SW 1271 (cell line): ENCODE measurements around the gene ARHGEF28.

Source experiments
- DNase-seq, 2 experiments: peaks; one replicate each; lab custom pipeline; 2025; lab: John Stamatoyannopoulos, UW

The ARHGEF28 gene

GRCh38 chr5:73816656-73817420 lies 190.8 kb downstream of the ARHGEF28 start:
- no peak for DNase-seq

- DNase-seq, result no peak
These were observed 192.4 kb downstream of the ARHGEF28 start for GRCh38 chr5:73818357-73818756.

DNA sequence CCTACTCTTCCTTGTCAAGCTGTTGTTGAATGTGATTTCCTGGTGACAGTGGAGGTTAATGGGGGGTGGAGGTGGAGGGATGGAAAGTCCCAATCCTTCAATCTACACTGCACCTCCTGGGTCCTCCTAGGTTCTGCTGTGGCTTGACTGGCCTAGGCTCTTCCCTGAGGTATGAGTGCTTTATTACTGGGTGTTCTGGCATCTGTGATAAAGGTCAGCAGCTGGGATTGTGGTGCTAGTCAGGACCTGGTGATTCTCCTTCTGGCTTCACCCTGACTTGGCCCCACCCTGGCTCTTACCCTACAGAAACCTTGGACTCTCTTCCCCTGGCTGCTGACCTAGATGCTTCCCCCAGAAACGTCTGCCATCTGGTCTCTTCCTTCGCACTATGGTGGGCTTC lies 194.3 kb downstream of the ARHGEF28 start:
- DNase-seq, result no peak

- no peak for DNase-seq
These were observed 195.0 kb downstream of the ARHGEF28 start for GRCh38 chr5:73821003-73821402.

GRCh38 chr5:73822278-73822988 lies 196.4 kb downstream of the ARHGEF28 start:
- DNase-seq, result no peak

- peak in 1 of 2 experiments; percentile 54 for DNase-seq
These were observed 197.0 kb downstream of the ARHGEF28 start for GRCh38 chr5:73822989-73823339.

- peak in 1 of 2 experiments; percentile 54 for DNase-seq
These were observed 197.5 kb downstream of the ARHGEF28 start for GRCh38 chr5:73823508-73823925.

- no peak for DNase-seq
These were observed 199.2 kb downstream of the ARHGEF28 start for GRCh38 chr5:73825199-73825598.

GRCh38 chr5:73825736-73826135 lies 199.7 kb downstream of the ARHGEF28 start:
- no peak for DNase-seq

GRCh38 chr5:73826301-73827105 lies 200.5 kb downstream of the ARHGEF28 start:
- DNase-seq, result peak in 1 of 2 experiments; percentile 45

DNA sequence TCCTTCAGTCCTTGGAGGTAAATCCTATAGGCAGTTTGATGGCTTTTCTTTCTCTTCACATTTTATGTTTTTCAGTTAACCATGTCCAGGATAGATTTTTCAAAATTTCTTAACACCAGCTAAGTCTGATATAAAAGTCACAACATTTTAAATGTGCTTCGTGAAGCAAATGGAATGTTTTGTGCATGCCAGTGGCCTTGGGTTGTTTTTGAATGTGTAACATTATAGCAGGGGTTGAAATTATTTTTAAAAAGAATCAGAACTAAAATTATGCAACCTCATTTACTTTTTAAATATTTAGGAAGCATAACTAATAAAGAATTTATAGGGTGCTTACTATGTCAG lies 201.1 kb downstream of the ARHGEF28 start:
- DNase-seq, result no peak

DNA sequence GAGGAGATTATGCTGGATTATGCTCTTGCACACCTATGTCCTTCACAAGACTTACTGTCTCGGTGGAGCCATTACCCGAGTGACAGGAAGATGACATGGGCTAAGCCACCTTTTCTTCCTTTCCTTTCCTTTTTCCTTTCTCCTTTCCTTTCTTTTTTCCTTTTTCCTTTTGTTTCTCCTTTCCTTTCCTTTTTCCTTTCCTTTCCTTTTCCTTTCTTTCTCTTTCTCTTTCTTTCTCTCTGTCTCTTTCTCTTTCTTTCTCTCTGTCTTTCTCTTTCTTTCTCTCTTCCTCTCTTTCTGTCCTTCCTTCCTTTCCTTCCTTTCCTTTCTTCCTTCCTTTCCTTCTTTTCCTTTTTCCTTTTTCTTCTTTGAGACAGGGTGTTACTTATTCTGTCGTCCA lies 202.5 kb downstream of the ARHGEF28 start:
- no peak for DNase-seq

GRCh38 chr5:73830646-73831045 lies 204.7 kb downstream of the ARHGEF28 start:
- DNase-seq, result no peak

DNA sequence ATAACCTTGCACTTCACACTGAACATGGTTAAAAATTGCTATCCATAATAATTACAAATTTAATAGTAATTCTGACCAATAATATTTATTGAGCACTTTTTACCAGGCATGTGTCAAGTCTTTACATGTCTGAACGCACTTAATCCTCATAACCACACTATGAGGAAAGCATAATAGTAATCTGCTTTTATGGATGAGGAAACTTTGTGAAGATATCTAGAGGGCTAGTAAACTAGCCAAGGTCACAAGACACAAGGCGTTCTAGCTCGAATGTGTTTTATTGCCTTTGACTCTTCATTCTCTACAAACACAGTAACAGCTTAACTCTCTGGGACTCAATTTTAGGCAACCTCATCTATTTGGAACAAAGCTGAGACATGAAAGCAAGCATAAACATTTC lies 205.1 kb downstream of the ARHGEF28 start:
- no peak for DNase-seq

- DNase-seq, result no peak
These were observed 208.7 kb downstream of the ARHGEF28 start for GRCh38 chr5:73834693-73835092.

GRCh38 chr5:73835726-73836125 lies 209.7 kb downstream of the ARHGEF28 start:
- no peak for DNase-seq

DNA sequence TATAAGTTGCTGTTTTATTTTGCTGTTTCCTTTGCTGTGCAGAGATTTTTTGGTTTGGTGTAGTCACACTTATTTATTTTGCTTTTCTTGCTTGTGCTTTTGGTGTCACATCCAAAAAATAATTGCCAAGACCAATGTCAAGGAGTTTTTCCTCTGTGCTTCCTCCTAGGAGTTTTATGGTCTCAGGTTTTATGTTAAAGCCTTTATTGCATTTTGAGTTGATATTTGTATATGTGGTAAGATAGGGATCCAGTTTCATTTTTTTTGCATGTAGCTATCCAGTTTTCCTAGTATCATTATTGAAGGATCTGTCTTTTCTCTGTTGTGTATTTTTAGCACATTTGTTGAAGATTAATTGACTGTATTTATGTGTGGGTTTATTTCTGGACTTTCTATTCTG lies 210.6 kb downstream of the ARHGEF28 start:
- no peak for DNase-seq

- DNase-seq, result no peak
These were observed 212.9 kb downstream of the ARHGEF28 start for GRCh38 chr5:73838901-73839300.

DNA sequence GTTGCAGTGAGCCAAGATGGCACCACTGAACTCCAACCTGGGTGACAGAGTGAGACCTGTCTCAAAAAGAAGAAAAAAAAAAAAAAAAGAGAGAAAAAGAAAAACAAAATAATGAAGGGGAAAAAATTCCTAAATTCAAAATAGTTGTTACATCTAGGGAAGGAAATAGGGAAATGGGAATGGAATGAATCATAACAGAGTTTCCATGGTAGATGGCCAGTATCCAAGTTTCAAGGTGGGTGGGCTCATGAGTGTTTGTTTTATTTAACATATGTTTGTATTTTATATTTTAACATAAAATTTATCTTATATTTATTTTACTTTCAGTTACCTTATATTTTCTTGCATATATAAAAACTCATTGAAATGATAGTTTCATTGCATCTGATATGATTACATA lies 215.6 kb downstream of the ARHGEF28 start:
- DNase-seq, result no peak

DNA sequence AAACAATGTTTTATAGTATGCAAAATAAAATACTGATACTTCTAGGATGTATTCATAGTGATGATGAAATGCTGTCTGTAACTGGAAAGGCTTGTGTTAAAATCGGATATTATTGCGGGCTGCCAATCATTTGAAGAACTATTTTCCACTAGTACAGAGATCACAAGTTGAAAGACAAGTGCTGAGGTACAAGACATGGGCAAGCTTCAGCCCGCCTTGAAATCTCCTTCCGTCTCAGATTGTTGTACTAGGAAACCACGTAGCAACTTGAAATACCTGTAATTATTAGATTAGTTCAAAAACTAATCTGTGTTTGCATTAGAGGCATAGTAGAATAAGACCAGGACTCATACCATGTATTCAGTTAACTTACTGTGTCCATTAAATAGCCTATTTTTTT lies 218.2 kb downstream of the ARHGEF28 start:
- DNase-seq, result no peak

DNA sequence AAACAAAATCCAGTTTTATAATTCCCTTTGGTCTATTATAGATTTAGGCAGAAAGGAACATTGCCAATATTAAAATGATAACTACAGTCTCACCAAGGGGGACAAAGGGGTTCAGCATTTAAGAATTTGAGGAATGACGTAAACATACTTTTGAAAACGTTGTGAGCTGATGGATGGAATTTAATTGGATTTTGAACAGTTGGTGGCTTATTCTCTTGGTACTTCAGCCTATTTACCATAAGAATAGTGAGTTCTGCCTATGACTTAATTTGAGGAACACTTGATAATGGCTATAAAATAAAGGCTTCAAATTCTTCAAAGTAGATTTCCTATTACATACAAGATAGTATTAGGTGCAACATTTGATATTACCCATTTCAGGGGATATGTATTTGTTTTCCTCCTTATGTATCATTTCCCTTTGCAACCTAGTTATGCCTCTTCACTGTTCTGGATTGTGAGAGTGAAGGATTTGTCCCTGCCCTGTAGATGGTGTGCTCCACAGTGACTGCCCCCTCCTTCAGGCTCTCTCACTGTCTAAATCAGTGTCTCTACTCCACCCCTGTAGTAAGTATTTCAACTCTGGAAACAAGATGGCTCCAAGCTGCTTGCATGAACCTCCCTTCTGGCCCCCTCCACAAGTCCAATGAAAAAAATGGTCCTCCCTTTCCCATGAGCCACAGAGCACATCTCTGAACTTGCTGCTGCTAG lies 225.6 kb downstream of the ARHGEF28 start:
- no peak for DNase-seq

DNA sequence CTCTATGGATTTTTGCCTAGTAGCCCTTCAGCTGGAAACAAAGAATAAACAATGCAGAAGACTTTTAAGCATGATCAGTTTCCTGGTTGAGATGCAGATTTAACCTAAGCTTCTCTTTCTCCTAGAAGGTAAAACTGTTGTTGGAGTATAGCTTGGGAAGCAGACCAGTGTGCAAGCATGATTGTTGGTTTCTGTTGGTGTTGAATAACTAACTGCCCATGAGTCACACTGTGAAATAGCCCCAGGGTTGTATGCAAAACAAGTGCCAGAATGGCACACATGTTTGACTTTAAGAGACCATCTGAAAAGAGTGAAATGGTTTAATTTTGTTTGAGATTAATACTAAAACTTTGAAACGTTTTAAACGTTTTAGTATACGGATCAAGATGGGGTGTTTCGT lies 227.1 kb downstream of the ARHGEF28 start:
- DNase-seq, result peak in 1 of 2 experiments; percentile 21
